Measurements from ENCODE around the gene ARHGEF7.

The ARHGEF7 gene

DNA sequence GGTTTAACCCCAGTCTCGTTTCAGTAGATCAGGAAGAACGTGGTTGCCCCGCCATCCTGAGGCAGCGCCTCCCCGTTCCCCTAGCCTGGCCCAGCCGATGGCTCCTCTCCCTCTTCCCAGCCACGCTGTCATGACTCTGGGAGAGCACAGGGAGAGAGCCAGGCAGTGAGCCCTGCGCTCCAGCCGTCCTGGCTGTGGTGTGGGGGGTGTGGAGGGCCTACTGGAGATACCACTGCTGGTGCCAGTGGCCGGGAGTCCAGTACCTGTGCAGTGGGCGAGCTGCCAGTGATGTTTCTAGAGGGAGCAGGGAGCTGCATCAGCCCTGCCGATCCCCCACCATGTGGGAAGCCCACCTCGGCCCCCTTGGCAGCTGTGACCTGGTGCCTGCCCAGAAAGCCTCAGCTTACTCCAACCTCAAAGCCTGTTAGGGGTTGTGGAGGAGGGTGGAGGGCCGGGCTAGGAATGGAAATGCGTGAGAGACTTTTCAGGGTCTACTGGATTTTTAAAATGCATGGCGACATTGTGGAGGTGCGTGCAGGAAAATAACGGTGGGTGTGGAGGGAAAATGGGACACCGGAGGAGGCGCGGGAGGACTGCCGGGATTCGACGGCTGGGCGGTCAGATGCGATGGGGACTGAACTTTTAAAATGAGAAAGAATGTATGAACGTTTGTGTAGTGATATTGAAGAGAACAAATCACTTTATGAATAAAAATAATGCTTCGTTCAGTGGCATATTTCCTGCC, 210.2 kb downstream of the ARHGEF7 start:
- no peak for DNase-seq (ENCODE audit: low spot score)

DNA sequence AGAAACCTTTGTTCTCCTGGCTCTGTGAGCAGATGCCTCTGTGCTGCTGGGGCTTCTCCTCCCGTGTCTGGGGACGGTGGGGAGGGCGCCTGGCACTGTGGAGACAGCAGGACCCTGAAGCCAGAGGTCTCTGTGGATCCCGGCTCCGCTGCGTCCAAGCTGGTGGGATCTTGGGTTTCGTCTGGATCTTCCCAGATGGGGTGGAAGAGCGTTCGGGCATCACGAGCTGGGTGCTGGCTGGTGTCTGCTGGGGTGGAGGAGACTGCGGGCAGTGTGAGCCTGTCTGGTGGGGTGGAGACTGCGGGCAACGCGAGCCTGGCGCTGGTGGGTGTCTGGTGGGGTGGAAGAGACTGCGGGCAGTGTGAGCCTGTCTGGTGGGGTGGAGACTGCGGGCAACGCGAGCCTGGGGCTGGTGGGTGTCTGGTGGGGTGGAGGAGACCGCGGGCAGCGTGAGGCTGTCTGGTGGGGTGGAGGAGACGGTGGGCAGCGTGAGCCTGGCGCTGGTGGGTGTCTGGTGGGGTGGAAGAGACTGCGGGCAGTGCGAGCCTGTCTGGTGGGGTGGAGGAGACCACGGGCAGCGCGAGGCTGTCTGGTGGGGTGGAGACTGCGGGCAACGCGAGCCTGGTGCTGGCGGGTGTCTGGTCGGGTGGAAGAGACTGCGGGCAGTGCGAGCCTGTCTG, 211.0 kb downstream of the ARHGEF7 start:
- DNase-seq (ENCODE audit: low spot score), result no peak

DNA sequence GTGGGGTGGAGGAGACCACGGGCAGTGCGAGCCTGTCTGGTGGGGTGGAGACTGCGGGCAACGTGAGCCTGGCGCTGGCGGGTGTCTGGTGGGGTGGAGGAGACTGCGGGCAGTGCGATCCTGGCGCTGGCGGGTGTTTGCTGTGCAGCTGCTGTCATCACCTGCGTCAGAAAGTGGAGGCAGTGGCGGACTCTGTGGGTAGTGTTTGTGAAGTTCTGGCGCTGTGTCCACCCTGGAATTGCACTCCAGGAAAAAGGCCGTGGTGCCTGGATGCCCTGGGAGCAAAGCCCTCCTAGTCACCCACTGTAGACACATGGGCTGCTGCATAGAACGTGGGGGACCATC, 211.5 kb downstream of the ARHGEF7 start:
- no peak for DNase-seq (ENCODE audit: low spot score)

DNA sequence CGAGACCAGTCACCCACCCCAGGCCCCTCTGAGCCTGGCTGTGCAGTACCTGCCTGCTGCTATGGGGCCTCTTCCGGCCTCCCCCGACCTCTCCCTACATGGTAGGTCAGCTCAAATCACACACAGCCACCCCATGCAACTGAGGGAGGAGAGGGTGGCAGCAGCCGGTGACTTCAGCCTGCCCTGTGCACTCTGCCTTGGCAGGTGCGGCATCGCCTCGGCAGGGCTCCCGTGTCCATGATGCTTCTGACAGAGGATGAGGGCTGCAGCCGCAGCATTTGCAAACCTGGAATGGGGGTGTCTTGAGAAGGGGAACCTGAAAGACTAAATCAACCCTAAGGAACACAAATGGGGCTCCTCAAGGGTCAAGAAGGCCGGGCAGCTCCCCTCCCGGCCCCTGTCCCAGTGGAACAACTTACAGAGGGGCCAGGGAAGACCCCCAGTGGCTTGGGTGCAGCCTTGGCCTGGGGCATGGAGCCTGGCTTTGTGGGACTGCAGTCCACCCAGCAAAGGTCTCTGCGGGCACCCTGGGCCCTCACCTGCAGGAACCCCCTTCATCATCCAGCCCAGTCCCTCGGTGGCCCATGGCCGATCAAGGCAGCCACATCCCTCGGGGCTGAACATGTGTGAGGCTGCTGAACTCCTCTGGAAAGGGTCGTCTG, 212.0 kb downstream of the ARHGEF7 start:
- no peak for DNase-seq (ENCODE audit: low spot score)

DNA sequence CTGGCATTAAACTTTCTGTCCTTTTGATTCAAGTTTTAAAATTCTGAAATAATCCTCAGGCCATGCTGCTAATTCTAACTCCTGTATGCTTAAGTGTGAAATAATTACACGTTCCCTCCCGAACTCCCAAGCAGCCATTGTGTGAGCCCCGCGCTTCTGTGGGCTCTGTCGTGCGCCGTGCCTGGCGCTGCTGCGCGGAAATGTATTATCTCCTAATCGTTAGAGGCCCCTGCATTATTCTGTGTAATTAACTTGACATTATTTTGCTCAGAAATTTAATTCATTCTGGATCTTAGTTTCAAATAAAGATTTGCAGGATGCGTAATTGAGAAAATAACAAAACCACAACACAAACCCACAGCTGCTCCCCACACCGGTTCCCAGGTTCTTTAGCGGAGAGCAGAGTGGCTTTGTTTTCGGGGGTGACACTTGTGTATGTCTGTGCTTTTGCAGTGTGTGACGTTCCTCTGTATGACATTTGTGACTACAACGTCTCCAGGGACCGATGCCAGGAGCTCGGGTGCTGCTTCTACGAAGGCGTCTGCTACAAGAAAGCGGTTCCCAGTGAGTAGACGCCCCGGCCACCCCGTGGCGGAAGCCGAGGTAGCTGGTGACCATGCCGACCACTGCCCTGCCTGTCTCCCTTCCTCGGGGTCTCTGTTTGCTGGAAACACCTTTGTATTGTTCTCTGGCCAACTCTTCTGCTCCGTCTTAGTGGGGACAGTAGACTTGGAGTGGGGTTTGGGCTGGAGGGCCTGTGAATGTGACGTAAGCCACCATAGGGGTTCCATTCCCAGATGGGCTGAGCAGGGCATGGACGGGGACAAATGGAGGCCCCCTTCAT, 212.8 kb downstream of the ARHGEF7 start:
- no peak for DNase-seq (ENCODE audit: low spot score)

DNA sequence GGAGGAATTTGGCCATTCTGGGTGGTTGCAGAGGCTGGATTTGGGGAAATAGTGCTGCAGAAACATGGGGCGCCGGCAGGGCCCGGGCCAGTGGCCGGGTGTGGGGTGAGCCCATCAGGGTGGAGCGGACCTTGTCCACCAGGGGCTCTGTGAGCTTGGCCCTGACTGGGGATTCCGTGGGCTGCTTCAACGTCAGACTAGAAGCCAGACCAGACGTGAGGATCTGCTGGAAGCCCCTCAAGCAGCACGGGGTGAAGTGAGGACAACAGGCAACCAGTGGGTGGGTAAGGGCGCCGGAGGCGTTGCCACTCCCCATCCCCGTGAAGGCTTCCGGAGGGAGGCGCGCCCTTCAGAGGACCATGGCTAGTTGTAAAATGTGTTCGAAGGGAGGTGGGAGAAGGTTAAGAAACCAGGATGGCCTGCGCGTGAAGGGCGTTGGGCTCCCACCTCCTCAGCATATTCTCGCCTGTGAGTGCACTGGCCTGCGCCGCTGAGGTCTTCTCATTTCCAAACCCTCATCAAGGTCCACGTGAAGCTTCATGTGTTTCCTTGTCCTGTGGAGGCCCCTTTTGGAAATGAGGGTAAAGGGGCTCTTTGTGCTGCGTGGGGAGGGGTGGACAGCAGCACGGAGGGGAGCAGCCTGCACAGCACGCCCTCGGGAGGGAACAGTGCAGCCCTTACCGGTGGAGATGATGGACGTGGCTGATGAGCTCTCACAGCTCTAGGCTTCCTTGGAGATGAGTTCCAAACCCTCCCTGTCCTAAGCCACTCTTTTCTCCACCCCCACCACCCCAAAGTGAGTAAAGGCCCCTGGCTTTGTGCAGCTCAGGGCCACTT, 213.7 kb downstream of the ARHGEF7 start:
- DNase-seq (ENCODE audit: low spot score), result no peak

DNA sequence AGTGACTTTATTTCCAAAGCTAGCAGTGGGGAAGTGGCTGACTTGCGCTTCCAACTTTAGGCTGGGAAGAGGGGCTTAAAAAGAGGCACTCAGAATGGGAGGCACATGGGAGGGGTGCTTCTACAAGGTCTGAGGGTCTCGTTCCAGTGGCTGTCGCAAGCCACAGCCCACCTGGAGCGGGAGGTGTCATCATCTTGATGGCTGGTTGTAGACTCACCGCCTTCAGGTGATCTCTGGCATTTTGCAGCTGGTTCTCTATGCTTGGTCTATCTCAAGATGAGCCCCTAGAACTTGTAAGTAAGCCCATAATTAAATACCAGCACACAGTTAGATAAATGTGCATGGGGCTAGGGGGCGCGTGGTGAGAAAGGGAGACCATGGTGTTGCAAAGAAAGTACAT, 214.5 kb downstream of the ARHGEF7 start:
- no peak for DNase-seq (ENCODE audit: low spot score)

DNA sequence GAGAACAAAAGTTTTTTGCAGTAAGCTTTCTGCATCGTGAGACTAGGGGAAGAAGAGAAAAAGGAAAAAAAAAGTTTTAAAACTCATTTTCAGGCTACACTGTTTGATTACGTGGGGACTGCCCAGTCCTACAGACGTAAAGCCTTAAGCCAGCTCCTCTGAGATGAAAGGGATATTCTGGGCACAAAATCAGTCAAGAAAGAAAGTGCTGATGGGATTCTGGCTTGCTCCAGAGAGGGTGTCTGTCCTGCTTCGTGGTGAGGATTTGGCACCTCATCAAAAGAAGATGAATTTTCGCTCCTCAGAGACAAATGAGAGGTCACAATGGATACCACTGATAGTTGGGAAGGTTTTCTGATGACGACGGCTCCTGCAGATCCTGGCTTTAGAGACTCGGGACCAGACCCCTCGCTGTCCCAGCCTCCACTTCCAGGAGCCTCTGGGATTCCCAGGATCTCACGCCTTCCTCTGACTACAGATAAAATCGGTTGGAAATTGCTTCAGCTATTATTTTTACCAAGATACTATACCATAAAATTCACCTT, 215.0 kb downstream of the ARHGEF7 start:
- no peak for DNase-seq (ENCODE audit: low spot score)

DNA sequence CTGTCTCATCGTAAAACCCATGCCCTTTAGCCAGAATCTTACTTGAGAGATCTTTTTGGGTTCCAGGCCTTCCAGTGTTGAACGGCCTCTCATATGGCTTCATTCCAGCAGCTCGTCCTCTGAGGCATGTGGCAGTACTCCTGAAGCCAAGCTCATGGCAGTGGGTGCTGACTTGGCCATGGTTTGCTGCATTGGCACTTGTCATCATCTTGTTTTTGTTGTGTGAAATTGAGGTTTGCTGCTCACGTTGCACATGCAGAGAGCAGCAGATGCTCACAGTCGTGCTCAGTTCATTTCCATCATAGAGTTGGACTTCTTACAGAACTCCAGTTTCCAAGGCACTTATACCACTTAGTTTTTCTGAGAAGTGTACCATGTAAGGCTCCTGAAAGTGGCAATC, 220.2 kb downstream of the ARHGEF7 start:
- DNase-seq (ENCODE audit: low spot score), result no peak

DNA sequence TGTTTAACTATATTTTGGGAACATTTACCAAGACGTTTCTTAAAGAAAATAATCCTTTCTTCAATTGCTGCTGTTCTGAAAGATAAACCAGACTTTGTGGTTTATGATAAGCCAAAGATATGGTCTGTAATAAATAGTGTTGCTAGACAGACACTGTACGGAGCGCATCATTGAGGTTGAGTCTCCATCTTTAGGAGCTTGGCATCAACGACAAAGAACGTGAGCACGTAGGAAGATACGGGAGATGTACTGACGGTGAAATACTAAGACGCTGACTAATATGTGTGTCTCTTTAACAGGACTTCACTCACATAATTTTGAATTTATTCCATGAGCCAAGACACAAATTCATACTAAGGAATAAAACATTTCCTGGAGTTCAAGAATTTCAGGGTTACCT, 221.6 kb downstream of the ARHGEF7 start:
- no peak for DNase-seq (ENCODE audit: low spot score)

DNA sequence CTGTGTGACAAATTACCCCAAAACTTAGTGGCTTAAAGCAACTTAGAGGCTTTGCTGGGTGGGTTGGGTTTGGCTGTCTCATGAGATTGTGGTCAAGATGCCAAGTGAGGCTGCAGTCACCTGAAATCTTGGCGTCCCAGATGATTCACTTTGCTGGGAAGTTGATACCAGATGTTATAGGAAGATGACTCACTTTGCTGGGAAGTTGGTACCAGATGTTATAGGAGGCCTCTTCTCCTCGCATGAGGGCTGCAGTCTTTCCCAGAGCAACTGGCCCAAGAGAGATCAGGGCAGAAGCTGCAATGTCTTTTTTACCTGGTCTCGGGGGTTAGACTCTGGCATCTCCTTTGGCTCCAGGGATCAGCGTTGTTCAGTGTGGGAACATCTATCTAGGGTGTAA, 222.1 kb downstream of the ARHGEF7 start:
- DNase-seq (ENCODE audit: low spot score), result no peak

DNA sequence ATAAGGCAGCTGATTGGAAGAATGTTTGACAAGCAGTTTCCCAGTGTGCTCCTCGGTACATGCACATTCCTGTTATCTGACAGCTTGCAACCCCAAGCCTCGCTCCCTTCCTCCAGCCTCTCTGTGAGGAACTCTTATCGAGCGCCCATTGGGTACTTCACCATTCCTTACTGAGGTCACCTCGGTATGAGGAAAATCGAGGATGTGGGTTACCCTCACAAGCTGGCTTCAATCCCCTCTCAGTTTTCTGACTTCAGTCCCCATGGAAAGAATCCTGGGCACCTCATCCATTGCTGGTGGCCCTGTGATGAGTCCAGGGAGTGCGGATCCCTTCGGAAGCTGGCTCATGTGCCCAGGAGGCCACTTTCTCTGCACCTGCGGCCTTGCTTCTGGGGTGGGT, 222.6 kb downstream of the ARHGEF7 start:
- no peak for DNase-seq (ENCODE audit: low spot score)

DNA sequence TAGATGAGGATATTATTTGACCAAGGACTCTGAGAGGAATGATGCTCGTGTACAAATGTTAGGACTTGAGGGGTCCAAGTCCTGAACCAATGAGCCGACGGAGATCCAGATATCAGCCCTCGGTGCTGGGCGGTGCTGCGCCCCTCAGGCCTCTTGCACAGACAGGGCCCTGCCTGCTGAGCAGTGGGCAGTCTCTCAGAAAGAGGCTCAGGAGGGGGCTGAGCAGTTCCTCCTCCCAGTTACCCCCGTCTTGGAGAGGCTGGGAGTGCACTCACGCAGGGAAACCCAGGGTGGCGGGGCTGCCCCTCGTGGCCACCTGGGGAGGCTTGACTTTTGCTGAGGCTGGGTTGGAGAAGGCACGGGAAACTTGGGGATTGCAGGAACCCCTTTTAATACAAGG, 223.7 kb downstream of the ARHGEF7 start:
- no peak for DNase-seq (ENCODE audit: low spot score)

DNA sequence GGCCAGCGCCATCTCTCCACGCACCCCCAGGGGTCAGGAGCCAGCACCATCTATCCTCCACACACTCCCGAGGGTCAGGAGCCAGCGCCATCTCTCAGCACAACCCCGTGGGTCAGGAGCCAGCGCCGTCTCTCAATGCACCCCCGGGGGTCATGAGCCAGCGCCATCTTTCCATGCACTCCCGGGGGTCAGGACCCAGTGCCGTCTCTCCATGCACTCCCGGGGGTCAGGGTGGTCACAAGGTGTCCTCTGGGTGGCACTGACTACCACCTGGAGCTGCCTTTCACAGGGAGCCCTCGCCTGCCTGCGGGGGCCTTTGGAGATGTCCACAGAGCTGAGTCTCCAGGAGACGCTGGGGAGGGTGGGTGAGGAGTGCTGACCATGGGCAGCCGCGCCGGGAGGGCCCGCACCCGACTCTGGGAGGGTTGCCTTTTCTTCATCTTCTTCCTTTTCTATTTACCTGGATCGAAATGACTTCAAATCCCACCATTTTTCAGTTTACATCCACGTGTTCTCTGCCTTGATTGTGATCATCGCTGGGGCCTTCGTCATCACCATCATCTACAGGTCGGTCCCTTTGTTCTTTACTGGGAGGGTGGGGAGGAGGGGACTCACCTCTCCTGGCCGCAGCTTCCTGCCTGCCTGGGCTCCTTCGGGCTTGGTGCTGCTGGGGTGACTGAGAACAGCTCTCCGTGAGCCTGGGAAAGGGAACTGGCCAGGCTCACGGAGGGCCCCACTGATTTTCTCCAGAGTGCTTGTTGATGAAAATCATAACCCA, 224.4 kb downstream of the ARHGEF7 start:
- no peak for DNase-seq (ENCODE audit: low spot score)

DNA sequence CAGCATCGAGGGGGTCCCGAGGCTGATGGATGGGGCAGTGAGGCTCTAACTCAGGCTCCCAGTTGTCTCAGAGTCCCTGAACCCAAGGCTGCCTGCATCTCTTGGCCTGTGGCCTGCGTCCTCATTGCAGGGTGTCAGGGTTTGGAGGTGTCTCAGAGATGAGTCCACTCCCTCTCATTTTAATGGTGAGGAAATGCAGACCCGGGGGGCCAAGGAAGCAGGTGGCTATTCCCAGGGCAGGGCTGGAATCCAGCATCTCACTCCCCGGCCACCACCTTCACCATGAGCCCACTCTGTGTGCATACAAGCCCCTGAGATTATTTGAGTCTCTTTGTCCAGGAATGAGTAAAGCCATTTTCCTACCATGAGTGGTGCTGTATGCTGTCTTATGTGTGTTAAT, 226.8 kb downstream of the ARHGEF7 start:
- no peak for DNase-seq (ENCODE audit: low spot score)

DNA sequence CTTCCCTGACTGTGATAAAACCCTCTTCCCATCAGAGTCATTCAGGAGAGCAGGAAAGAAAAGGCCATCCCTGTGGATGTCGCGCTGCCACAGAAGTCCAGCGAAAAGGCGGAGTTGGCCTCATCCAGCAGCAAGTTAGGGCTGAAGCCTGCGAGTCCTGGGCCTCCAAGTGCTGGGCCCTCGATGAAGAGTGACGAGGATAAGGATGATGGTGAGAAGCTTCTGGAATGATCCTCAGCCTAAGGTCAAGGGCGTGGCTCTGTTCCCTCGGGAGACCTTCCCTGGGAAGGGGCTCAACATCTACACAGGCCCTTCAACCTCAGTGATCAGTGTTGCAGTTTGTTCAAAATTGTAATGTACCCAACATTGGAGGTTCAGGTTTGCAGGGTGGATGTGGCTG, 227.6 kb downstream of the ARHGEF7 start:
- no peak for DNase-seq (ENCODE audit: low spot score)

DNA sequence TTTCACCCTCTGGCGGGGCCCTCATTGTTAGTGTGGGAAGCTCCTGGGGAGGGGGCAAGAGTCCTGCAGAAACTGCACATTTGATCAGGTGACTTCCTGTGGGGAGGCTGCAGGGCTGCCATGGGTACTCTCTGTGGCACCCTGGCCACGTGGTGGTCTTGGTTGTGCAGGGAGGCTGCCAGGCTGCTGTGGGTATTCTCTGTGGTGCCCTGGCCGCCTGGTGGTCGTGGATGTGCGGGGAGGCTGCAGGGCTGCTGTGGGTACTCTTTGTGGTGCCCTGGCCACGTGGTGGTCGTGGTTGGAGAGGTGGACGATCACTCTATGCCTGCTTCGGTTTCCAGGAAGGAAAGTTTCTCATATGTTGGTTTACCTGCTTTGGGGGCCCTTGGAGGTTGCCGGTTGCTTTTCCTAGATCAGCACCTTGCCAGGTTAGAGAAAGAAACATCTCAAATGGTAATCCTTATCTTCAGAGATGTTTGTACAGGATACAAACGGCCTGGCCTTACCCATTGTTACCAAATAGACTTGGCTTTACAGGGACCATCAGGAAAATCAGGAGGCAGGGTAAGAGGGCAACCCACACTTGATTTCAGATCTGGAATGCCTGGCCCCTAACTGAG, 228.2 kb downstream of the ARHGEF7 start:
- DNase-seq (ENCODE audit: low spot score), result no peak

DNA sequence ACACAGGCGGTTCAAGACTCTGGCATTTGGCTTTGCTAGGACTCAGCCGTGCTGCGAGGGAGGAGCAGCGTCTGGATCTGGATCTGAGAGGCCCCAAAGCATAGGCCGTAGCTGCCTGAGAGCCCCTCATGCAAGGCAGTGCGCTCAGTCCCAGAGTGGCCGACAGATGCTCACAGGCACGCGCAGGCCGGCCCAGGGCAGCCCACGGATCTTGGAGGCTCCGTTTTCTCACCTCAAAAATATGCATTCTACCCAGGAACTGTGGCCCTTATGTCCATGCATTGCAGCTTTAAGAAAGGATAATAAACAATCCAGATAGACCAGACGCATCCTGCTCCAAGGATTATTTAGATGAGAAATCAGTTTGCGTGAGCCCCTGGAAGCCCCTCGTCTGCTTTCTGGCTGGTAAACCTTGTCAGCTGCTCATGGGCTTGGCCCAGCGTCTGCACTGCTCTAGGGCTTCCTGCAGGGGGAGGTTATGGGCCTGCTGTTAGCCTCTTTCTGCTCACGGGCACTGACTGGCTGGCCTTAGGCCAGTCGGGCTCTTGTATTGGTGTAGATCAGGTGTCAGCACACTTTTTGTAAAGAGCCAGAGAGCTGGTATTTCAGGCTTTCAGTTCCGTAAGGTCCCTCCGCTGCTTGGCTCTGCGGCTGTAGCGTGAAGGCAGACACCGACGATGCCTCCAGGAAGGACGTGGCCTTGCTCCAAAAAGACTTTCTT, 229.5 kb downstream of the ARHGEF7 start:
- no peak for DNase-seq (ENCODE audit: low spot score)

DNA sequence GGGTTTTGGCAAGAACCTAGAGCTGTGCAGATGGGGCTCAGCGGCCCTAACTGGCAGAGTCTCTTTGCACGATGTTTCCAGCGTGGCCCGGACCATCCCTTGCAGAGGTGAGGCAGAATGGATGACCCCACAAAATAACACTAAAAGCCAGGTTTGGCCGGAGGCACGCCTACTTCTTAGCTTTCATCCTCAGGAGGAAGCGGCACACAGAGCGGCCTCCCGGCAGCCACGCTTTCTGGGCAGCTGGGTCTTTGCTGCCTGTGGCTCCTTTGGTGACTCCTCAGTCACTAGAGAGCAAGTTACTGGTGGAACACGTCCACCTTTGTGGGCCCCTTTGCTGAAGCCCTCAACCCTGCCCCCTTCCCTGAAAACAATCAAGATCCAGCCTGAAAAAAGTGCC, 230.6 kb downstream of the ARHGEF7 start:
- no peak for DNase-seq (ENCODE audit: low spot score)
